HEK293T (cell line): ENCODE measurements around the gene CCDC80.

Source experiments
- BHLHE40 ChIP-seq: fragments of 450-650 bp; IDR thresholded peaks from 2 replicates; pipeline ENCODE4 v1.6.1; 2016; ENCODE audit warnings: mild to moderate bottlenecking, moderate library complexity, borderline replicate concordance
- CTBP1 ChIP-seq: fragments of 450-650 bp; IDR thresholded peaks from 2 replicates; pipeline ENCODE4 v1.6.1; 2016; ENCODE audit warnings: borderline replicate concordance
- ELF4 ChIP-seq: fragments of 450-650 bp; IDR thresholded peaks from 2 replicates; pipeline ENCODE4 v1.6.1; 2017; ENCODE audit warnings: antibody characterized with exemption
- FOXM1 ChIP-seq: fragments of 450-650 bp; IDR thresholded peaks from 2 replicates; pipeline ENCODE4 v1.6.1; 2017; ENCODE audit warnings: mild to moderate bottlenecking, borderline replicate concordance
- HDGF ChIP-seq: fragments of 450-650 bp; IDR thresholded peaks from 2 replicates; pipeline ENCODE4 v1.6.1; 2017; ENCODE audit warnings: antibody characterized with exemption, borderline replicate concordance
- SP1 ChIP-seq: fragments of 450-650 bp; IDR thresholded peaks from 2 replicates; pipeline ENCODE4 v1.6.1; 2017
- TARDBP ChIP-seq: fragments of 450-650 bp; IDR thresholded peaks from 2 replicates; pipeline ENCODE4 v1.6.1; 2016
- ZNF384 ChIP-seq: fragments of 450-650 bp; IDR thresholded peaks from 2 replicates; pipeline ENCODE4 v1.6.1; 2016
- TF ChIP-seq, protein P1 (sequence below): fragments of 450-650 bp; IDR thresholded peaks from 2 replicates; pipeline ENCODE4 v1.6.1; 2016

DNA sequence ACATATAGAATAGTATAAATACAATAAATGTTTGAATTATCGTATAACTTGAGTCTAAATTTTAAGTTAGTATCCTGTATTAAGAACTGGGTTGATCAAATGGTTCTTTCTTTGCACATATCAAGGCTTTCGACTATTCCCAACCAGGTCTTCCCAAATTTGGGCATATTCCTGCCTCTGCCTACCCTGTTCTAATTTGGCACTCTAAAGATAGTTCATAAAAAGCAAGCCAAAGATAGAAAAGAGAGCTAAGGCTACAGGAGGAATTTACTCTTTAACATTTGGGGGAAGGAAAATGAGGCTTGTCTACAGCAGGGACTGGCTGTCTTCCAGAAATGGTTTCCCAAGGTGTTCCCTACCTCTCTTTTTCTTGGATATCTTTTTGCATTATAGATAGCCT, 43.0 kb downstream of the CCDC80 start:
- no peak for TF ChIP-seq HDGF
- no peak for TF ChIP-seq ELF4
- TF ChIP-seq CTBP1, result no peak
- TF ChIP-seq SP1, result no peak
- no peak for TF ChIP-seq BHLHE40
- no peak for TF ChIP-seq FOXM1
- no peak for TF ChIP-seq TARDBP
- TF ChIP-seq, protein P1, sequence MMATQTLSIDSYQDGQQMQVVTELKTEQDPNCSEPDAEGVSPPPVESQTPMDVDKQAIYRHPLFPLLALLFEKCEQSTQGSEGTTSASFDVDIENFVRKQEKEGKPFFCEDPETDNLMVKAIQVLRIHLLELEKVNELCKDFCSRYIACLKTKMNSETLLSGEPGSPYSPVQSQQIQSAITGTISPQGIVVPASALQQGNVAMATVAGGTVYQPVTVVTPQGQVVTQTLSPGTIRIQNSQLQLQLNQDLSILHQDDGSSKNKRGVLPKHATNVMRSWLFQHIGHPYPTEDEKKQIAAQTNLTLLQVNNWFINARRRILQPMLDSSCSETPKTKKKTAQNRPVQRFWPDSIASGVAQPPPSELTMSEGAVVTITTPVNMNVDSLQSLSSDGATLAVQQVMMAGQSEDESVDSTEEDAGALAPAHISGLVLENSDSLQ, result no peak
- TF ChIP-seq ZNF384, result no peak
